Mammary epithelial cell (primary cell): ENCODE measurements around the gene SRD5A3.

Source experiments
- CTCF ChIP-seq, 2 donors: IDR thresholded peaks in 1 of 2; conservative IDR thresholded peaks in 1 of 2; 2 replicates each; pipeline ENCODE4 v1.5.1; 2011 to 2012; ENCODE audit warnings: inconsistent platforms in 2 of 2, low read length in 2 of 2, mild to moderate bottlenecking in 2 of 2, control low read depth in 1 of 2, low read depth in 1 of 2; ENCODE audit not compliant: insufficient read depth in 1 of 2; ENCODE audit errors: extremely low read depth in 1 of 2
- EZH2 ChIP-seq: IDR thresholded peaks from 2 replicates; pipeline ENCODE4 v1.6.1; 2012; ENCODE audit warnings: low read length, inconsistent platforms, borderline replicate concordance

- TF ChIP-seq CTCF (conservative IDR thresholded peaks at IDR 0.05 in 1 of 2, IDR thresholded peaks at IDR 0.05 in 1 of 2; ENCODE audit: extremely low read depth in 1 of 2, insufficient read depth in 1 of 2, low read depth in 1 of 2, low read length in 2 of 2) (no peak), EZH2 (no peak)
These were observed 27.4 kb downstream of the SRD5A3 start for GRCh38 chr4:55373461-55373860.
